Measurements from ENCODE around the gene ISY1.
A peak's percentile ranks its signal among the peaks of the same experiment; 100 is the strongest.

The ISY1 gene

GRCh38 chr3:129120254-129121004 is 40.4 kb downstream of the ISY1 start:
- in situ Hi-C loops (cut with MboI; ENCODE audit: low sequenced_read_pairs, unreplicated experiment) = no loop called here
- TF ChIP-seq CTCF (IDR thresholded peaks at IDR 0.05; ENCODE audit: borderline replicate concordance, control extremely low read depth, extremely low read depth, insufficient read depth, missing control alignments) = no peak
- peak; percentile 91 for DNase-seq (ENCODE audit: low spot score)

- in situ Hi-C loops (cut with MboI; ENCODE audit: low sequenced_read_pairs, unreplicated experiment) = no loop called here
- no peak for TF ChIP-seq CTCF (IDR thresholded peaks at IDR 0.05; ENCODE audit: borderline replicate concordance, control extremely low read depth, extremely low read depth, insufficient read depth, missing control alignments)
- no peak for DNase-seq (ENCODE audit: low spot score)
Observed at GRCh38 chr3:129119365-129120100, 41.3 kb downstream of the ISY1 start.

- in situ Hi-C loops (cut with MboI; ENCODE audit: low sequenced_read_pairs, unreplicated experiment) = no loop called here
- no peak for TF ChIP-seq CTCF (IDR thresholded peaks at IDR 0.05; ENCODE audit: borderline replicate concordance, control extremely low read depth, extremely low read depth, insufficient read depth, missing control alignments)
- DNase-seq (ENCODE audit: low spot score) = no peak
Observed at GRCh38 chr3:129118745-129119144, 42.1 kb downstream of the ISY1 start.

GRCh38 chr3:129117134-129117533 is 43.7 kb downstream of the ISY1 start:
- no peak for DNase-seq (ENCODE audit: low spot score)
- in situ Hi-C loops (cut with MboI; ENCODE audit: low sequenced_read_pairs, unreplicated experiment) = no loop called here
- TF ChIP-seq CTCF (IDR thresholded peaks at IDR 0.05; ENCODE audit: borderline replicate concordance, control extremely low read depth, extremely low read depth, insufficient read depth, missing control alignments) = no peak

- in situ Hi-C loops (cut with MboI; ENCODE audit: low sequenced_read_pairs, unreplicated experiment) = no loop called here
- DNase-seq (ENCODE audit: low spot score) = no peak
- no peak for TF ChIP-seq CTCF (IDR thresholded peaks at IDR 0.05; ENCODE audit: borderline replicate concordance, control extremely low read depth, extremely low read depth, insufficient read depth, missing control alignments)
Observed at GRCh38 chr3:129116482-129116946, 44.3 kb downstream of the ISY1 start.

GRCh38 chr3:129114455-129114854 is 46.4 kb downstream of the ISY1 start:
- no peak for TF ChIP-seq CTCF (IDR thresholded peaks at IDR 0.05; ENCODE audit: borderline replicate concordance, control extremely low read depth, extremely low read depth, insufficient read depth, missing control alignments)
- no peak for DNase-seq (ENCODE audit: low spot score)
- in situ Hi-C loops (cut with MboI; ENCODE audit: low sequenced_read_pairs, unreplicated experiment) = no loop called here

All from GM13976 (cell line).